ENCODE data around the gene PMVK.

Gene PMVK

GRCh38 chr1:154923695-154924094 lies 12.8 kb downstream of the PMVK start:
- H4K91ac ChIP-seq (ENCODE audit: low read depth, low read length, poor library complexity) = no peak overlapping the region
- no peaks in the 10 kb centered on the region for H3K79me1 ChIP-seq (ENCODE audit: low read depth, low read length)
- no peak overlapping the region for H2AFZ ChIP-seq (ENCODE audit: low read length)
- H3K23ac ChIP-seq (ENCODE audit: low read depth, low read length, poor library complexity) = no peak overlapping the region
- H3K9ac ChIP-seq (ENCODE audit: low read depth, low read length, poor library complexity) = no peak overlapping the region
- H3K4me3 ChIP-seq (ENCODE audit: low read length in 2 of 2) = no peak overlapping the region
- H2BK15ac ChIP-seq (ENCODE audit: low read length) = no peak overlapping the region
- H3K27ac ChIP-seq (replicated peaks; ENCODE audit: low read length) = no peak overlapping the region
- no peak overlapping the region for H2BK12ac ChIP-seq (ENCODE audit: low read length)
- no peak overlapping the region for H3K4ac ChIP-seq (ENCODE audit: low read length)
- H2AK5ac ChIP-seq (ENCODE audit: low read depth, low read length) = no peak overlapping the region
- no peak overlapping the region for H3K4me2 ChIP-seq (ENCODE audit: insufficient read depth, low read length, poor library complexity, severe bottlenecking)
- no CpG with 5 or more reads among the region's 3 CpGs for WGBS, 2 donors (ENCODE audit: extremely low coverage in 2 of 2, insufficient read length in 2 of 2, insufficient replicate concordance in 1 of 2)
- peaks cover 0 to 3% of the 10 kb centered on the region in 2 donors for H3K4me1 ChIP-seq (ENCODE audit: control insufficient read depth in 2 of 2, insufficient read depth in 1 of 2, low read depth in 1 of 2, low read length in 2 of 2)
- H2BK120ac ChIP-seq (ENCODE audit: low read depth, low read length) = no peak overlapping the region
- no peak for DNase-seq (ENCODE audit: low spot score)
- no peak overlapping the region for H2BK5ac ChIP-seq (ENCODE audit: low read length)
- no peak overlapping the region for H3K14ac ChIP-seq (ENCODE audit: low read length)
- no peaks in the 10 kb centered on the region for H3K27me3 ChIP-seq (ENCODE audit: control insufficient read depth in 3 of 3, insufficient read depth in 3 of 3, low read depth in 1 of 3, low read length in 3 of 3)
- no peak overlapping the region for H4K8ac ChIP-seq (ENCODE audit: low read depth, low read length)
- peaks cover 19 to 55% of the 10 kb centered on the region in 2 donors for H3K36me3 ChIP-seq (replicated peaks in 1 of 2; ENCODE audit: control insufficient read depth in 2 of 2, insufficient read depth in 2 of 2, low read length in 2 of 2)
- no peak overlapping the region for H3K18ac ChIP-seq (ENCODE audit: low read length)
- H3K9me3 ChIP-seq (replicated peaks in 1 of 2; ENCODE audit: control insufficient read depth in 2 of 2, insufficient read depth in 1 of 2, low read depth in 1 of 2, low read length in 2 of 2) = no peaks in the 10 kb centered on the region

- Histone ChIP-seq H3K9ac (ENCODE audit: low read depth, low read length, poor library complexity) (no peak overlapping the region), H2AK5ac (ENCODE audit: low read depth, low read length) (no peak overlapping the region), H4K8ac (ENCODE audit: low read depth, low read length) (no peak overlapping the region), H3K27me3 (ENCODE audit: control insufficient read depth in 3 of 3, insufficient read depth in 3 of 3, low read depth in 1 of 3, low read length in 3 of 3) (no peaks in the 10 kb centered on the region), H4K91ac (ENCODE audit: low read depth, low read length, poor library complexity) (no peak overlapping the region), H3K4me1 (ENCODE audit: control insufficient read depth in 2 of 2, insufficient read depth in 1 of 2, low read depth in 1 of 2, low read length in 2 of 2) (no peaks in the 10 kb centered on the region), H3K79me1 (ENCODE audit: low read depth, low read length) (no peaks in the 10 kb centered on the region), H2AFZ (ENCODE audit: low read length) (no peak overlapping the region), H3K9me3 (replicated peaks in 1 of 2; ENCODE audit: control insufficient read depth in 2 of 2, insufficient read depth in 1 of 2, low read depth in 1 of 2, low read length in 2 of 2) (peaks cover 8 to 12% of the 10 kb centered on the region in 2 donors), H2BK12ac (ENCODE audit: low read length) (no peak overlapping the region), H2BK5ac (ENCODE audit: low read length) (no peak overlapping the region), H3K14ac (ENCODE audit: low read length) (no peak overlapping the region), H3K27ac (replicated peaks; ENCODE audit: low read length) (no peak overlapping the region), H3K4me2 (ENCODE audit: insufficient read depth, low read length, poor library complexity, severe bottlenecking) (no peak overlapping the region), H3K18ac (ENCODE audit: low read length) (no peak overlapping the region), H3K36me3 (replicated peaks in 1 of 2; ENCODE audit: control insufficient read depth in 2 of 2, insufficient read depth in 2 of 2, low read length in 2 of 2) (no peaks in the 10 kb centered on the region), H2BK120ac (ENCODE audit: low read depth, low read length) (no peak overlapping the region), H3K4ac (ENCODE audit: low read length) (no peak overlapping the region), H3K4me3 (ENCODE audit: low read length in 2 of 2) (no peak overlapping the region), H3K23ac (ENCODE audit: low read depth, low read length, poor library complexity) (no peak overlapping the region), H2BK15ac (ENCODE audit: low read length) (no peak overlapping the region)
- no CpG with 5 or more reads among the region's 3 CpGs for WGBS, 2 donors (ENCODE audit: extremely low coverage in 2 of 2, insufficient read length in 2 of 2, insufficient replicate concordance in 1 of 2)
- DNase-seq (ENCODE audit: low spot score) = no peak
These were observed 23.2 kb downstream of the PMVK start for GRCh38 chr1:154913273-154913672.

DNA sequence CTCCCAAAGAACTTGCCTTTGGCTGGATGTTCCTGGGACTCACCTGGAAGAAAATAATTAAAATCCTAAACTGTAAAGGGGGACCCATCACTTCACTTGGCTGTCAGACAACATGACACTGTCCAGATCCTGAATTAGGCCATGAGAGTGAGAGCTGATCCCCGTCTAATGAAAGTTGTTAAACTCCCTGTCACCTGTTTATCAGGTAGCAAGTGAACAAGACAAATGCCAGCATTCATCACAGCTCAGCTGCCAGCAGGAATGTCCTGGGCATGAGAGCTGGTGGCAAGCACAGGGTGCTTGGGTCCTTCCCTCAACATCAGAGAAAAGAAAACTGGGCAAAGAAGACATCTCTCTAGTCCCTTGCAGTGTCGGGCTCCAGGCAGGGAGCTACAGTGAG lies 23.8 kb downstream of the PMVK start:
- Histone ChIP-seq H3K9me3 (replicated peaks in 1 of 2; ENCODE audit: control insufficient read depth in 2 of 2, insufficient read depth in 1 of 2, low read depth in 1 of 2, low read length in 2 of 2) (peaks cover 9 to 14% of the 10 kb centered on the region in 2 donors), H3K4me1 (ENCODE audit: control insufficient read depth in 2 of 2, insufficient read depth in 1 of 2, low read depth in 1 of 2, low read length in 2 of 2) (no peaks in the 10 kb centered on the region), H2AFZ (ENCODE audit: low read length) (no peak overlapping the region), H2BK5ac (ENCODE audit: low read length) (no peak overlapping the region), H3K27me3 (ENCODE audit: control insufficient read depth in 3 of 3, insufficient read depth in 3 of 3, low read depth in 1 of 3, low read length in 3 of 3) (no peaks in the 10 kb centered on the region), H2BK12ac (ENCODE audit: low read length) (no peak overlapping the region), H3K4ac (ENCODE audit: low read length) (no peak overlapping the region), H4K91ac (ENCODE audit: low read depth, low read length, poor library complexity) (no peak overlapping the region), H3K9ac (ENCODE audit: low read depth, low read length, poor library complexity) (no peak overlapping the region), H3K27ac (replicated peaks; ENCODE audit: low read length) (no peak overlapping the region), H4K8ac (ENCODE audit: low read depth, low read length) (no peak overlapping the region), H3K79me1 (ENCODE audit: low read depth, low read length) (no peaks in the 10 kb centered on the region), H3K36me3 (replicated peaks in 1 of 2; ENCODE audit: control insufficient read depth in 2 of 2, insufficient read depth in 2 of 2, low read length in 2 of 2) (no peaks in the 10 kb centered on the region), H3K18ac (ENCODE audit: low read length) (no peak overlapping the region), H2AK5ac (ENCODE audit: low read depth, low read length) (no peak overlapping the region), H2BK120ac (ENCODE audit: low read depth, low read length) (no peak overlapping the region), H2BK15ac (ENCODE audit: low read length) (no peak overlapping the region), H3K14ac (ENCODE audit: low read length) (no peak overlapping the region), H3K4me3 (ENCODE audit: low read length in 2 of 2) (no peak overlapping the region), H3K4me2 (ENCODE audit: insufficient read depth, low read length, poor library complexity, severe bottlenecking) (no peak overlapping the region), H3K23ac (ENCODE audit: low read depth, low read length, poor library complexity) (no peak overlapping the region)
- DNase-seq (ENCODE audit: low spot score) = no peak
- WGBS, 2 donors (ENCODE audit: extremely low coverage in 2 of 2, insufficient read length in 2 of 2, insufficient replicate concordance in 1 of 2) = no CpG with 5 or more reads among the region's 2 CpGs

DNA sequence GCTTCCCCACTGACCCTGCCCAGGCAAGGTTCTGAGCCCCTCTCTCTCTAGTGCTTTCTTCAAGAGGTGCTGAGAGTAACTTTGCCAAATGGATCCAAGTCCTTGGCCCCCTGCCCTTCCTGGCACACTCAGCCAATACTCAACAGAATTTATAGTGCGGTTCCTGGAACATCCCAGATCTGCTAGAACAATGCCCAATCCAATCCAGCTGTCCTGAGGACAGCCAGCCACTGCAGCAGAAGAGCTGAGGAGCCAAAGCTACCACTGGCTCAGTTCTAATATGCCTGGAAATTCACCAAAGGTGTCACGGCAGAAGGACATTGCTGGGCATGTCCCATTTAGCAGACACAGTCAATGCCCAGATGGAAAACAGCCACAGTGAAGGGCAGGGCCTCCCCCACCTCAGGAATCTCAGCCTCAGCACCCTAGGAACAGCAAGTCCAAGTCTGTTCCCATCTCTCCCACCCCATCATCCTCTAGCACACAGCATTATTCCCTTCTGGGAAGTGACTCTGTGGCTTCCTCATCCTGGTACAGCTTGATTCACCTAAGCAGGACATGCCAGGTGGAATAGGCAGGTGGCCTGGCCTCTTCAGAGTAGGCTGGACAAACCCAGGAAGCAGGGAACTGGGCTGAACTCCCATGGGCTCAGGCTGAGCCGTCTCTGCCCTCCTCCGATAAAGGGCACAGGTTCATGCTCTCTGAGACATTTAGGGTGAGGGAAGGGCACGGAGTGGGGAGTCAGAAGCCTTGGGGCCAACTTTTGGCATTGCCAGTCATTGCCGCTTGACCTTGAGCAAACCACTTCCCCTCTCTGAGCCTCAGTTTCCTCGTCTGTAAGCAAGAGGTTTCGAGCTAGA lies 24.6 kb downstream of the PMVK start:
- Histone ChIP-seq H3K36me3 (replicated peaks in 1 of 2; ENCODE audit: control insufficient read depth in 2 of 2, insufficient read depth in 2 of 2, low read length in 2 of 2) (no peaks in the 10 kb centered on the region), H3K27ac (replicated peaks; ENCODE audit: low read length) (no peak overlapping the region), H2AK5ac (ENCODE audit: low read depth, low read length) (no peak overlapping the region), H3K14ac (ENCODE audit: low read length) (no peak overlapping the region), H2BK5ac (ENCODE audit: low read length) (no peak overlapping the region), H3K9me3 (replicated peaks in 1 of 2; ENCODE audit: control insufficient read depth in 2 of 2, insufficient read depth in 1 of 2, low read depth in 1 of 2, low read length in 2 of 2) (peaks cover 11 to 19% of the 10 kb centered on the region in 2 donors), H3K4ac (ENCODE audit: low read length) (no peak overlapping the region), H3K4me1 (ENCODE audit: control insufficient read depth in 2 of 2, insufficient read depth in 1 of 2, low read depth in 1 of 2, low read length in 2 of 2) (no peaks in the 10 kb centered on the region), H4K91ac (ENCODE audit: low read depth, low read length, poor library complexity) (no peak overlapping the region), H3K23ac (ENCODE audit: low read depth, low read length, poor library complexity) (no peak overlapping the region), H3K4me3 (ENCODE audit: low read length in 2 of 2) (no peak overlapping the region), H2BK120ac (ENCODE audit: low read depth, low read length) (no peak overlapping the region), H2AFZ (ENCODE audit: low read length) (no peak overlapping the region), H2BK15ac (ENCODE audit: low read length) (no peak overlapping the region), H2BK12ac (ENCODE audit: low read length) (no peak overlapping the region), H3K4me2 (ENCODE audit: insufficient read depth, low read length, poor library complexity, severe bottlenecking) (no peak overlapping the region), H3K27me3 (ENCODE audit: control insufficient read depth in 3 of 3, insufficient read depth in 3 of 3, low read depth in 1 of 3, low read length in 3 of 3) (no peaks in the 10 kb centered on the region), H3K79me1 (ENCODE audit: low read depth, low read length) (no peaks in the 10 kb centered on the region), H3K9ac (ENCODE audit: low read depth, low read length, poor library complexity) (no peak overlapping the region), H4K8ac (ENCODE audit: low read depth, low read length) (no peak overlapping the region), H3K18ac (ENCODE audit: low read length) (no peak overlapping the region)
- no peak for DNase-seq (ENCODE audit: low spot score)
- WGBS, 2 donors (ENCODE audit: extremely low coverage in 2 of 2, insufficient read length in 2 of 2, insufficient replicate concordance in 1 of 2) = no CpG with 5 or more reads among the region's 8 CpGs

Measured in neuronal stem cell (in vitro differentiated cells).